ENCODE results near the gene TRNAU1AP.

DNA sequence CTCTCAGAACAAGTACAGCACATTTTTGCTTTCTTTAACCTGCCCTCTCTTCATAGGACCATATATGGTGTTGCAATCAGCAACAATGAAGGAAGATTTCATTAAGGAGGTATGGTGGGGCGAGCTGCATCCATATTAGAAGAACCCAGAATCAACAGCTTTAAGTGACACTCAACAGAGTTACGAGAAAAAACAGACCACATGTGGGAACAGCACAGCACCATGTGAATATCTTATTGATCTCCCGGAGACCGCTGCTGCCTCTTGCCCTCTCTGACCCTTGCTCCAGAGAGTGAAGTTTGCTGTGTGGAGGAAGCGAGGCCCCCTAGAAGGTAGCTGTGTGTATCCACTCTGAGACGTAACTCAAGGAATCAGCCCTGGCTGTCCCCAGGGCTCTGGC, 52.1 kb downstream of the TRNAU1AP start:
- TF ChIP-seq, protein P1, sequence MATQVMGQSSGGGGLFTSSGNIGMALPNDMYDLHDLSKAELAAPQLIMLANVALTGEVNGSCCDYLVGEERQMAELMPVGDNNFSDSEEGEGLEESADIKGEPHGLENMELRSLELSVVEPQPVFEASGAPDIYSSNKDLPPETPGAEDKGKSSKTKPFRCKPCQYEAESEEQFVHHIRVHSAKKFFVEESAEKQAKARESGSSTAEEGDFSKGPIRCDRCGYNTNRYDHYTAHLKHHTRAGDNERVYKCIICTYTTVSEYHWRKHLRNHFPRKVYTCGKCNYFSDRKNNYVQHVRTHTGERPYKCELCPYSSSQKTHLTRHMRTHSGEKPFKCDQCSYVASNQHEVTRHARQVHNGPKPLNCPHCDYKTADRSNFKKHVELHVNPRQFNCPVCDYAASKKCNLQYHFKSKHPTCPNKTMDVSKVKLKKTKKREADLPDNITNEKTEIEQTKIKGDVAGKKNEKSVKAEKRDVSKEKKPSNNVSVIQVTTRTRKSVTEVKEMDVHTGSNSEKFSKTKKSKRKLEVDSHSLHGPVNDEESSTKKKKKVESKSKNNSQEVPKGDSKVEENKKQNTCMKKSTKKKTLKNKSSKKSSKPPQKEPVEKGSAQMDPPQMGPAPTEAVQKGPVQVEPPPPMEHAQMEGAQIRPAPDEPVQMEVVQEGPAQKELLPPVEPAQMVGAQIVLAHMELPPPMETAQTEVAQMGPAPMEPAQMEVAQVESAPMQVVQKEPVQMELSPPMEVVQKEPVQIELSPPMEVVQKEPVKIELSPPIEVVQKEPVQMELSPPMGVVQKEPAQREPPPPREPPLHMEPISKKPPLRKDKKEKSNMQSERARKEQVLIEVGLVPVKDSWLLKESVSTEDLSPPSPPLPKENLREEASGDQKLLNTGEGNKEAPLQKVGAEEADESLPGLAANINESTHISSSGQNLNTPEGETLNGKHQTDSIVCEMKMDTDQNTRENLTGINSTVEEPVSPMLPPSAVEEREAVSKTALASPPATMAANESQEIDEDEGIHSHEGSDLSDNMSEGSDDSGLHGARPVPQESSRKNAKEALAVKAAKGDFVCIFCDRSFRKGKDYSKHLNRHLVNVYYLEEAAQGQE (IDR thresholded peaks at IDR 0.05; ENCODE audit: insufficient replicate concordance, low read depth) = no peak
- TF ChIP-seq, protein P2, sequence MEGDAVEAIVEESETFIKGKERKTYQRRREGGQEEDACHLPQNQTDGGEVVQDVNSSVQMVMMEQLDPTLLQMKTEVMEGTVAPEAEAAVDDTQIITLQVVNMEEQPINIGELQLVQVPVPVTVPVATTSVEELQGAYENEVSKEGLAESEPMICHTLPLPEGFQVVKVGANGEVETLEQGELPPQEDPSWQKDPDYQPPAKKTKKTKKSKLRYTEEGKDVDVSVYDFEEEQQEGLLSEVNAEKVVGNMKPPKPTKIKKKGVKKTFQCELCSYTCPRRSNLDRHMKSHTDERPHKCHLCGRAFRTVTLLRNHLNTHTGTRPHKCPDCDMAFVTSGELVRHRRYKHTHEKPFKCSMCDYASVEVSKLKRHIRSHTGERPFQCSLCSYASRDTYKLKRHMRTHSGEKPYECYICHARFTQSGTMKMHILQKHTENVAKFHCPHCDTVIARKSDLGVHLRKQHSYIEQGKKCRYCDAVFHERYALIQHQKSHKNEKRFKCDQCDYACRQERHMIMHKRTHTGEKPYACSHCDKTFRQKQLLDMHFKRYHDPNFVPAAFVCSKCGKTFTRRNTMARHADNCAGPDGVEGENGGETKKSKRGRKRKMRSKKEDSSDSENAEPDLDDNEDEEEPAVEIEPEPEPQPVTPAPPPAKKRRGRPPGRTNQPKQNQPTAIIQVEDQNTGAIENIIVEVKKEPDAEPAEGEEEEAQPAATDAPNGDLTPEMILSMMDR (IDR thresholded peaks at IDR 0.05; ENCODE audit: insufficient read depth, low read length) = no peak

All from HL-60 (cell line).